Dermis blood vessel endothelial cell (primary cell): ENCODE measurements around the gene TRPT1. TPM values are rescaled to one million over a fixed set of nuclear protein-coding genes. Genes with fewer than 3 reads are reported as not detected.
"Not testable (repeated sequence)": the region's sequence is repeated elsewhere in the genome, so short reads cannot be mapped to it uniquely, and the experiment has no call there.

Experiments used
- DNase-seq: peaks from one replicate; pipeline ENCODE4 v3.0.0; 2010
- total RNA-seq: library from RNA; depleted of rRNA; stranded (reverse); fragments of >200 nt; gene quantifications from 2 replicates; pipeline ENCODE4 v1.2.3, GENCODE V29; 2014

The TRPT1 gene
- total RNA-seq, 1 donor from 2014 or later: 45.6 TPM

DNA sequence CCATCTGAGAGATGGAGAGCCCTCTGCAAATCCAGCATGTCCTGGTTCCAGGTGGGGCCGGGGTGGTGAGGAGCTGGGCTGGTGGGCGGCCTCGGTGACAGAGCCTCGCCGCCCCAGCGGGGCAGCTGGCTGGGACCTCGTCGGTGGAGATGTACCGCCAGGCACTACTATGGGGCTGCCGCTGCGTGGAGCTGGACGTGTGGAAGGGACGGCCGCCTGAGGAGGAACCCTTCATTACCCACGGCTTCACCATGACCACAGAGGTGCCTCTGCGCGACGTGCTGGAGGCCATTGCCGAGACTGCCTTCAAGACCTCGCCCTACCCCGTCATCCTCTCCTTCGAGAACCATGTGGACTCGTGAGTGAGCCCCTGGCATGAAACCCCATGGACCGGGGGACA lies 32.4 kb upstream of the TRPT1 start:
- DNase-seq: no peak

GRCh38 chr11:64256300-64256699 lies 30.3 kb upstream of the TRPT1 start:
- DNase-seq: no peak

DNA sequence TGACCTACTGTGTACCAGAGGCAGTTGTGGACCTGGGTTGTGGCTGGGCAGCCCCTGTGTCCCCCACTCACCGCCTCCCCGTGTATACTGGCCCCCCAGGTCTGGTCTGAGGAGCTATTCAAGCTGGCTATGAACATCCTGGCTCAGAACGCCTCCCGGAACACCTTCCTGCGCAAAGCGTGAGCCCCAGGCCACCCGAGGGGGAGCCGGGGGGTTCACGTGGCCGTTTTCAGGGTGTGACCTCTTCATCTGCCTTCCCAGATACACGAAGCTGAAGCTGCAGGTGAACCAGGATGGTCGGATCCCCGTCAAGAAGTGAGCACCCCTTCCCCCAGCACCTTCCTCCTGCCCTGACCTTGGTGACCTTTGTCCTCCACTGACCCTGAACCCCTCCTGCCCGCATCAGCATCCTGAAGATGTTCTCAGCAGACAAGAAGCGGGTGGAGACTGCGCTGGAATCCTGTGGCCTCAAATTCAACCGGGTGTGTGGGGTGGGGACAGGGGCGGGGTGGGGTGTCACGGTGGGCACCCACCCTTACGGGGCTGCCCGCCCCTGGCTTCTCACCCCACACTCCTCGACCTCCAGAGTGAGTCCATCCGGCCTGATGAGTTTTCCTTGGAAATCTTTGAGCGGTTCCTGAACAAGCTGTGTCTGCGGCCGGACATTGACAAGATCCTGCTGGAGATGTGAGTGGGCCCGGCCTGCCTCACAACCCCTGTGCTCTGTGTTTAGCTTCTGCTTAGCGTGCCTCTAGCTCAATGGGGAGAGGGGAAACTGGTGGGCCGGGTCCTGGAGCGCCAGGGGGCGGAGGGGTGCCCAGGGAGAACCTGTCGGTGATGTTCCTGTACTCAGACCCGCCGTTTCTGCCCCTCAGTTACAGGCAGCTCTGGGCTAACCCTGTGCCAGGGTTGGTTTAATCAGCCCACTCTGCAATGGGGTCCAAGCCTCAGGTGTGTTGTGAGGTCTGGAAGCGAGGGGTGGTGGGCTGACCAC lies 29.4 kb upstream of the TRPT1 start:
- no peak for DNase-seq

DNA sequence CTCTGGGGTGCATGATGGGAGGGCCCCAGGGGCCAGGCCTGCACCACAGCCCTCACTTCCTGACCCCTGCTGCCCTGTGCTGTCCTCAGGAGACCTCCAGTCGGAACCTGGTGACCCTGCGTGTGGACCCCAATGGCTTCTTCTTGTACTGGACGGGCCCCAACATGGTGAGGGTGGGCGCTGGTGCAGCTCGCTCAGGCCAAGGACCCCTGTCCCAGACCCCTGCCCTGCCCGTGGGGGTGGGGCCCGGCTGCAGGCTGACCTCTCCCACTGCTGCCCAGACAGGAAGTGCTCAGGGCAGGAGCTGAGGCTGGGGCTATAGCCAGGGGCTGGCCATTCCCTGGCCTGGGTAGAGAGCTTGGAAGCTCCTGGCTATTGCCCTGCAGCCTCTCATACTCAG lies 28.3 kb upstream of the TRPT1 start:
- DNase-seq: no peak

- no peak for DNase-seq
These were observed 27.5 kb upstream of the TRPT1 start for GRCh38 chr11:64253481-64253880.

DNA sequence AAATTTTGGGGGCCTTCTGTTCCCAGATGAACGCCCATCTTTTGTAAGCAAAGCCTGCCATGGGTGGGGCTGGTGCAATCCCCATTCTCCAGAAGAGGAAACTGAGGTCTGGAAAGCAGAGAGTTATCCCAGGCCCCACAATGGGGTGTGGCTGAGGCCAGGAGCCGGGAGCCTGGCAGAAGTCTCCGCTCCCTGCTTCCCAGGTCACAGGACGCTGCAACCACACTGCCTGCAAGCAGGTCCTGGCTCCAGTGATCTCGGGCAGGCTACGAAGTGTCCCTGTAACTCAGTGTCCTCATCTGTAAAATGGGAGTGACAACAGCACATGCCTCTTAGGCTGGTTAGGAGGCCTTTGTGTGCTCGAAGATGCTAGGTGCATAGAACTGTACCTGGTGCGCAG lies 27.1 kb upstream of the TRPT1 start:
- DNase-seq: no peak

- DNase-seq: peak; percentile 40
These were observed 26.3 kb upstream of the TRPT1 start for GRCh38 chr11:64252003-64252872.

- DNase-seq: no peak
These were observed 25.7 kb upstream of the TRPT1 start for GRCh38 chr11:64251753-64252002.

- peak; percentile 66 for DNase-seq
These were observed 25.2 kb upstream of the TRPT1 start, which contains the start of gene PLCB3 for GRCh38 chr11:64251016-64251752. Gene PLCB3 (plus strand): TSS chr11:64251530. CDS start chr11:64251650, 120 bp downstream.

DNA sequence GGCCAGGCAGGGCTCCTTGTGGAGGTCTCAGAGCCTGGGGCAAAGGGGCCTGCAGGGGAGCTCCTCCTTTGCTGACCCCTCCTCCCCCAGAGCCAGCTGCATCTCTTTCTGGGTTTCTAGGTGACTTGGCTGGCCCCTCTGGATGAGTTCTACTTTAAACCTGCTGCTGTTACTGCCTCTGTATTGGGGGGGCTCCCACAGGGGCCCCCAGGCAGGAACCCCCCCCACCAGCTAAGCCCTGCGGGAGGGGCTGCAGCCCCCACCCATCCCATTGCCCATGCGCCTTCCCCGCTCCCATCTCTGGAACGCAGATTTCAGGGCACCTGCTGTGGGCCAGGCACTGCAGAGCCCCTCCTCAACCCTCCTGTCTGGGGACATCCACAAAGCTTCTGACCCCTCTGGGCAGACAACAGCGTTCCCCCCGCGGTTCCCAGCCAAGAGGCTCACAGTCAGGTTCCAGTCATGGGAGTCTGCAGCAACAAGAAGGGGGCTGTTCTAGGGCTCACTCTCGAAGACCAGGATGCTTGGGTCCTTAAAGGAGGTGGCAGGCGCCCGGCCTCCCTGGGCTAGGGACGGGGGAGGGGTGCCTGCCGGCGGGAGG lies 24.5 kb upstream of the TRPT1 start:
- DNase-seq: no peak

- no peak for DNase-seq
These were observed 23.8 kb upstream of the TRPT1 start for GRCh38 chr11:64249563-64250414.

DNA sequence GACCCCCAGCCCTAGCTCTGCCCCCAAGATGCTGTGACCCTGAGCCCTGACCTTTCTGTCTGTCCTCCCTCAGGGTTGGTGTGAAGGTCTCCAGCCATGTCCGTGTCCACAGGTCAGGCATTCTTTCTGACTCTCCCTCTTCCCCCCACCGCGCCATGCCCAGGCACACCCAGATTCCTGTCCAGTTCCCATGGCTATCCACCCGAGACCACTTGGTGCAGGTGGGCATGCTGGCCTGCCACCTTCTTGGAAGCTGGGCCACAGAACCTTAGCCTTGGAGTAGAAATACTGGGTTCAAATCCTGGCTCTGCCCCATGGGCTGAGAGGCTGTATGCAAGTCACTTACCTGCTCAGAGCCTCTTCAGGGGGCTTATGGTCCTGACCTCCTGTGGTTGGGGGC lies 23.1 kb upstream of the TRPT1 start:
- DNase-seq: no peak

DNA sequence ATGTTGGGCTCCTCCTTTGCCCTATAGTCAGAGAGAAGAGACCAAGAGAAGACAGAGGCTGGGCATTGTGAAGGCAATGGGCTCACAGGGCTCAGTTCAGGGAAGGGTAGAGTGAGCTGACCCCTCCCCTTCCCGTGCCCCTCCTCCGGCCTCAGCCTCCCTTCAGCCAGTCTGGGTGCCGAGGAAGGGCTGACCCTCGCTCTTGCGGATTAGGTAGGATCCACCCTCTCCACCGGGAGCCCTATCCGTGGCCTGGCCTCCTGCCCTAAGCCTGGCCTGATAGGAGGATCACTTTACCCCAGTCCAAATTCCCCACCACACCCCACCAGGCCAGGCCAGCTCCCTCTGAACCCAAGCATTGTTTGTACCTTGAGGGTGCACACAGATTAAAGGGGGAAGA lies 22.6 kb upstream of the TRPT1 start:
- no peak for DNase-seq

GRCh38 chr11:64247729-64248531 lies 21.9 kb upstream of the TRPT1 start:
- DNase-seq: no peak

- DNase-seq: peak; percentile 85
These were observed 21.1 kb upstream of the TRPT1 start, which contains the start of gene PPP1R14B for GRCh38 chr11:64246871-64247728. Gene PPP1R14B (minus strand): TSS chr11:64246943. CDS start chr11:64246673, 270 bp downstream.

DNA sequence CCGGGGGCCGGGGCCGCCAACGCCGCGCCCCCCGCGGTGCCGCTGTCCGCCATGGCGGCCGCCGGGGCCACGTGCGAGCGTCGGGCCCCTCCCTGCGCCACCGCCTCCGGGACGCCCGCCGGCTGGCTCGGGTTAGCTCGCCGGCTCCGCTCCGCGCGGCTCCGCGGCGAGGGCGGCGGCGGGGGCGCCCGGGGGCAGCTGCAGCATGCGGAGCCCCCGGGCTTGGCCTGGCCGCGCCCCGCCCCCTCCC lies 20.6 kb upstream of the TRPT1 start:
- DNase-seq: not testable (repeated sequence)

- peak; percentile 85 for DNase-seq
These were observed 20.0 kb upstream of the TRPT1 start for GRCh38 chr11:64245797-64246620.

DNA sequence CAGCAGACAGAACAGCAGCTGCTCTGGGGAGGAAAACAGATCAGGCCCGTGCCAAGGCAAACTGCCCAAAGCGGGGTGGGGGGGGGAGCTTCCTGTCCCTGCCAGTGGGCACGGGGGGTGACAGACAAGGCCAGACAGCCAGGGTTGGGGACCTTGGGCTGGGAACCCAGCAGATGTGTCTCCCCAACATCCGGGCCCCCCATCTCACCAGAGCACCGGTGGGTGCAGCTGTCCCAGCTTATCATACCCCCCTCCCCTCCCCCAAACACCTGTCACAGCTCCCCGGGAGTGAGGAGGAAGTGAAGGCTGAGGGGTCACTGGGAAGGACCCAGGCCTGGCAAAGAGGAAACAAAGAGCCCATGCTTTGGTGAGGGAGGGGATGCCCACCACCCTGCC lies 19.4 kb upstream of the TRPT1 start:
- peak; percentile 34 for DNase-seq

DNA sequence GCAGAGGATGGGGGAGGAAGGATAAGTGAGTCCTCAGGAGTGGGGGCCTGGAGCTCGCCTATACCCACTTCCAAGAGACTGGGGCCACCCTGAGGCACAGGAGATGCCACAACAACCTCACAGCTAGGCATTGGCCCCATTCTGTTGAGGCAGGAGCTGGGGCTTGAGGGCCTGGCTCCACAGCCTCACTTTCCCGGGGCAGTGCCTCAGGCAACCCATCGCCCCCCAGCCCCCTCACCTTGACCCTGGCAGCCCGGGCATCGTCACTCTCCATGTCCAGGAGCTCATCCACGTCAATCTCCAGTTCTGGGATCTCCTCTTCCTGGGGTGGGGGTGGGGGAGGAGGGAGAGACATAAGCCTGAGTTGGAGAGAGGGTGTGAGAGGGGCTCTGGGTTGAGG lies 19.0 kb upstream of the TRPT1 start:
- no peak for DNase-seq
